Stomach (tissue), 9 donors: ENCODE measurements around the gene TMIE. TPM values are rescaled to one million over a fixed set of nuclear protein-coding genes. Genes with fewer than 3 reads are reported as not detected.

Source experiments
- DNase-seq, 2 donors: peaks; one replicate each; pipeline versions ENCODE4 v3.0.0 to v3.0.0-alpha.2; 2013 to 2019
- H3K27ac ChIP-seq, 5 donors: fragments of 200-600 bp in 4 of 5; sonication (generic) in 4 of 5; one replicate each; pipeline ENCODE4 v1.5.1; 2013 to 2019; ENCODE audit warnings: mild to moderate bottlenecking in 1 of 5, moderate library complexity in 1 of 5
- H3K27me3 ChIP-seq, 3 donors: fragments of 200-600 bp; sonication (generic); one replicate each; pipeline ENCODE4 v1.5.1; 2017 to 2019; ENCODE audit warnings: mixed run types in 1 of 3
- H3K36me3 ChIP-seq, 4 donors: fragments of 200-600 bp; sonication (generic); 1 replicate in 3 of 4; 2 replicates in 1 of 4; pipeline ENCODE4 v1.5.1; 2016 to 2019
- H3K4me1 ChIP-seq, 4 donors: fragments of 200-600 bp; sonication (generic); one replicate each; pipeline ENCODE4 v1.5.1; 2016 to 2019
- H3K4me3 ChIP-seq, 4 donors: fragments of 200-600 bp; sonication (generic) in 3 of 4; one replicate each; pipeline ENCODE4 v1.5.1; 2016 to 2019; ENCODE audit warnings: mild to moderate bottlenecking in 1 of 4
- H3K9me3 ChIP-seq, 4 donors: fragments of 200-600 bp; sonication (generic); one replicate each; pipeline ENCODE4 v1.5.1; 2016 to 2019
- EP300 ChIP-seq: sonication (generic); formaldehyde crosslinking; IDR thresholded peaks from one replicate; pipeline ENCODE4 v1.6.1; 2017; ENCODE audit warnings: antibody characterized with exemption
- POLR2A ChIP-seq, 4 donors: fragments of 450-650 bp; IDR thresholded peaks; one replicate each; pipeline ENCODE4 v1.6.1; 2016; ENCODE audit warnings: antibody characterized with exemption in 4 of 4, control low read depth in 2 of 4, mild to moderate bottlenecking in 1 of 4, moderate library complexity in 1 of 4
- POLR2AphosphoS5 ChIP-seq, 3 donors: sonication (generic); formaldehyde crosslinking; IDR thresholded peaks; one replicate each; pipeline ENCODE4 v1.6.1; 2016; ENCODE audit warnings: antibody characterized with exemption in 3 of 3
- WGBS, 5 donors: extraction: QIAGEN DNeasy Blood & Tissue Kit in 3 of 5; methylation state at CpG; one replicate each; pipeline versions ENCODE4 v1.1.5 to v1.1.7; 2013 to 2018; 5-methylcytosine and 5-hydroxymethylcytosine counted together
- intact Hi-C: fragments of 100-400 bp; cut with DNase I; formaldehyde crosslinking; loops from one replicate; pipeline ENCODE4 v1.15.1; 2023; ENCODE audit warnings: low total_unique reads
- polyA plus RNA-seq, 3 donors: library from polyadenylated mRNA; stranded (reverse); fragments of 200-250 nt; gene quantifications; one replicate each; pipeline ENCODE4 v1.2.3, GENCODE V29; 2013
- total RNA-seq, 5 donors: library from RNA; depleted of rRNA; stranded (reverse); fragments of >200 nt; gene quantifications; one replicate each; pipeline versions ENCODE4 v1.1.0 to v1.2.3, GENCODE V29; 2014 to 2016
- TF ChIP-seq, protein P1 (sequence below), 7 experiments: fragments of 450-650 bp in 4 of 7; fragments of 200-600 bp in 3 of 7; sonication (generic) in 3 of 7; IDR thresholded peaks; one replicate each; pipeline ENCODE4 v1.5.1; 2016 to 2019; ENCODE audit warnings: antibody characterized with exemption in 7 of 7, control low read depth in 2 of 7, mild to moderate bottlenecking in 1 of 7
- donor health status: healthy with polysubstance abuse.
- donor health status: Bipolar disorder and iron deficiency.
- donor health status: healthy.

The TMIE gene
- total and polyA plus RNA-seq, 8 donors, result 0.46 to 1.0 (median 0.55) TPM; not detected in 5

DNA sequence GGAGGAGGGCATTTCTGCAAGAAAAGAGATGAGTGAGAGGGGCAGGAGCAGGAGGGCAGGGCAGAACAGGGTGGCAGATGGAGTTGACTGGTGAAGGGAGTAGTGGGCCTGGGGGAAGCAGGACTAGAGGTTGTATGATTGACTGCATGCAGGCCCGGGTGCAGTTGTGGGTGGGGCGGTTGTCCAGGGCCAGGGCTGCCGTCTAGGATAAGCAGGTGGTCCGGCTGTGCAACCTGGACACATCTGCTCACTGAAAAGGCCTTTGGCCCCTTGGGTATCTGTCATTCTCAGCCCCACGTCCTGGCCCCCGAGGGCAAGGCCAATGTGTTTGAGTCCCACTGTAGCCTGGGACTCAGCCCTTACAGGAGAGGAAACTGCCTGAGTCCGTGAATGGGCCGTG, 33.1 kb upstream of the TMIE start:
- Histone ChIP-seq H3K9me3 (no peaks in the 10 kb centered on the region), H3K4me1 (peaks cover under 1 to 21% (median 12%) of the 10 kb centered on the region in 4 donors), H3K4me3 (no peak overlapping the region), H3K27ac (no peak overlapping the region), H3K27me3 (no peaks in the 10 kb centered on the region), H3K36me3 (peaks cover 0 to 25% (median 4%) of the 10 kb centered on the region in 4 donors)
- WGBS, 5 donors, result 63 to 71% (median 69%) methylated on average over 8 of the region's 8 CpGs
- TF ChIP-seq POLR2A (IDR thresholded peaks at IDR 0.05) (no peak), POLR2AphosphoS5 (IDR thresholded peaks at IDR 0.05) (no peak)
- TF ChIP-seq, protein P1, sequence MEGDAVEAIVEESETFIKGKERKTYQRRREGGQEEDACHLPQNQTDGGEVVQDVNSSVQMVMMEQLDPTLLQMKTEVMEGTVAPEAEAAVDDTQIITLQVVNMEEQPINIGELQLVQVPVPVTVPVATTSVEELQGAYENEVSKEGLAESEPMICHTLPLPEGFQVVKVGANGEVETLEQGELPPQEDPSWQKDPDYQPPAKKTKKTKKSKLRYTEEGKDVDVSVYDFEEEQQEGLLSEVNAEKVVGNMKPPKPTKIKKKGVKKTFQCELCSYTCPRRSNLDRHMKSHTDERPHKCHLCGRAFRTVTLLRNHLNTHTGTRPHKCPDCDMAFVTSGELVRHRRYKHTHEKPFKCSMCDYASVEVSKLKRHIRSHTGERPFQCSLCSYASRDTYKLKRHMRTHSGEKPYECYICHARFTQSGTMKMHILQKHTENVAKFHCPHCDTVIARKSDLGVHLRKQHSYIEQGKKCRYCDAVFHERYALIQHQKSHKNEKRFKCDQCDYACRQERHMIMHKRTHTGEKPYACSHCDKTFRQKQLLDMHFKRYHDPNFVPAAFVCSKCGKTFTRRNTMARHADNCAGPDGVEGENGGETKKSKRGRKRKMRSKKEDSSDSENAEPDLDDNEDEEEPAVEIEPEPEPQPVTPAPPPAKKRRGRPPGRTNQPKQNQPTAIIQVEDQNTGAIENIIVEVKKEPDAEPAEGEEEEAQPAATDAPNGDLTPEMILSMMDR (IDR thresholded peaks at IDR 0.05), result no peak
- peak; percentile 1 to 22 for DNase-seq
- intact Hi-C loops, result no loop called here

DNA sequence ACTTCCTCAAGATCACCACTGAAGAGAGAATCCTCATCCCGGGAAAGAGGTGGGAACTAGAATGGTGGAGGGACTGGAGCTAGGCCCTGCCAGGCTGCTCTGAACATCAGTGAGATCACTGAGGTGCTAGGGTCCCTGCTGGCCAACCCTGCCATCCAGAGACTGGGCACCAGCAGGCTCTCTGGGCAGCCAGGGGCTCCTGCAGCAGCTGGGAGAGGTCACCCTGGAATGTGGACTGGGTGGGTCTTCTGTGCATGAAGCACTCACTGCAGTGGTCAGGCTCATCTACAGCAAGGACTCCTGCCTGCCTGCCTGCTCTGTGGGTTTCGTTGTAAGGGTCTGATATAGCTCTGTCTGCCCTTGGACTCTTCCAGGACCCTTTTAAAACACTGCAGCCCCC, 32.6 kb upstream of the TMIE start:
- Histone ChIP-seq H3K9me3 (no peaks in the 10 kb centered on the region), H3K27me3 (no peaks in the 10 kb centered on the region), H3K27ac (no peak overlapping the region), H3K36me3 (peaks cover 0 to 30% (median 8%) of the 10 kb centered on the region in 4 donors), H3K4me3 (no peak overlapping the region), H3K4me1 (peaks cover 0 to 16% (median 10%) of the 10 kb centered on the region in 4 donors)
- peak; percentile 0 to 21 for DNase-seq
- TF ChIP-seq EP300 (no peak), POLR2AphosphoS5 (IDR thresholded peaks at IDR 0.05) (no peak), POLR2A (IDR thresholded peaks at IDR 0.05) (no peak)
- TF ChIP-seq, protein P1 (IDR thresholded peaks at IDR 0.05), result no peak
- intact Hi-C loops, result no loop called here
- WGBS, 5 donors, result 77 to 86% (median 80%) methylated on average over 1 to 2 of the region's 2 CpGs

DNA sequence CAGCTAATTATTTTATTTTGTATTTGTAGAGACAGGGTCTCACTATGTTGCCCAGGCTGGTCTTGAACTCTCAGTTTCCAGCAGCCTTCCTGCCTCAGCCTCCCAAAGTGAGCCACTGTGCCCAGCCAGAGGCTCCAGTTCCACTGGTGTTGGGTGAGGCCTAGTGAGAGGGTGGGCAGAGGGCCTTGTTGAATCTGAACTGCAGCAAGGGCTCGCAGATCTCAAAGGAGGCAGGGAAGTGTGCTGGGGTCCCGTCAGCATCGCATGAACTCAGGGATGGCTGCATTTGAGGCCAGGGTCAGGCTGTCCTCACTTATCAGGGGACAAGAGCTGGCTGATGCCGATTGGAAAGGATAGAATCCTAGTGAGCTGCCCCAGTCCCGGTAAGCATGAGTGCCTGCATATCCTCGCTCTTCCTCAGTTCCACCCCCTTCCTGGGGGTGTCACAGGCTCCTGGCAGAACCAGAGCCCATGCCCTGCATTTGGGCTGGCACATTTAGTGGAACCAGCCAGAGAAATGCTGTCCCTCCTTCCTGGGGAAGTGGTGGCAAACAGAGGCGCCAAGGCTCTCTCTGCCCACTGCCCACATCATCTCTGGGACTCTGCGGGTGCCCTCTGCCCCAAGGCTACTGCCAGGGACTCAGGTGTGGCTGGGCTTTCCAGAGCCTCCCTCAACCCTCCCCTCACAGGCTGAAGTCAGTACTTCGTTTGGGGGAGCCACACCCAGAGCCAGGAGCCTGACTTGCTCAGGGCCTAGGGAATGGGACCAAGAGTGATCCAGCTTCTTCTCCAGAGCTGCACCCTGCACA, 31.8 kb upstream of the TMIE start:
- intact Hi-C loops, result no loop called here
- Histone ChIP-seq H3K36me3 (peaks cover 0 to 38% (median 16%) of the 10 kb centered on the region in 4 donors), H3K27me3 (no peaks in the 10 kb centered on the region), H3K4me3 (no peak overlapping the region), H3K27ac (no peak overlapping the region), H3K9me3 (no peaks in the 10 kb centered on the region), H3K4me1 (peaks cover 0 to 15% (median 8%) of the 10 kb centered on the region in 4 donors)
- TF ChIP-seq POLR2A (IDR thresholded peaks at IDR 0.05) (no peak), POLR2AphosphoS5 (IDR thresholded peaks at IDR 0.05) (no peak)
- TF ChIP-seq, protein P1 (IDR thresholded peaks at IDR 0.05), result no peak
- peak; percentile 1 to 10 for DNase-seq
- WGBS, 5 donors, result 76 to 84% (median 78%) methylated on average over 7 to 9 of the region's 9 CpGs

DNA sequence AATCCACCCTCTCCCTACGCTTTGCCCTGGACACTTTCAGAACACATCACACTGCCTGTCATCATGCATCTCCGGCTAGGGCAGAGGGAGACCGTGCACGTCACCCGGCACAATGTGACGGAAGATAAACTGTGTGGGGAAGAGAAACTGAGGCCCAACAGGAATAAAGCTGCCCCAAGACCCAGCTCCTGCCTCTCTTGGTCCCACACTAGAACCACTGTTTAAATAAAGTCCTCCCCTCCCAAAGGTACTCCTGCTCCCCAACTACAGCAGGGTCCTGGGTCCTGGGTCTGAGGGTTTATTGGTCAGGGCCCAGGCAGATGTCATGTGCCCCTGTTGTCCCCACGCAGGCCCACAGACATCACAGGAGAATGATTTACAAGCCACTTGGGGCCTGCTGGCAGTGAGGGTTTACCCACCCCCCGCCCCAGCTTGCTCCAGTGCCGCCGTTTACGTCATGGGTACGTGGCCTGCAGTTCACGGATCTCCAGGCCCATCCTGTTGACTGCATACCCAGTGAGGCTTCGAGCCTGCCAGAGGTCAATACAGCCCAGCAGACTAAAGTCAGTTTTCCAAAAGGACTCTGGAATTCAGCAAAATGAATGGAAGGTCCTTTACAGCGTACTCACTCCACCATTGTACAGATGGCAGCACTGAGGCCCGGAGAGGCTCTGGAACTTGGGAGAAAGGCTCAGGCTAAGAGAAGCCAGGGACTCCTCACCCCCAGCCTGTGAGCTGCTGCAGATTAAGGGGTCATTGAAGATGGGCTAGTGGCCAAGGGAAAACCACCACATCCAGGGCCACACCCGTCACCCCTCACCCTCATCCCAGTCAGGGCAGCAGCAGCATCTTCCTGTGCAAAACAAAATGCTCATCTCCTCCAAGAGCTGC, 30.9 kb upstream of the TMIE start:
- H3K27ac ChIP-seq, result no peak overlapping the region
- DNase-seq, result peak; percentile 1 to 13
- peaks cover 0 to 15% (median 8%) of the 10 kb centered on the region in 4 donors for H3K4me1 ChIP-seq
- TF ChIP-seq POLR2AphosphoS5 (IDR thresholded peaks at IDR 0.05) (no peak), EP300 (no peak), POLR2A (IDR thresholded peaks at IDR 0.05) (no peak)
- TF ChIP-seq, protein P1 (IDR thresholded peaks at IDR 0.05), result no peak
- no peaks in the 10 kb centered on the region for H3K9me3 ChIP-seq
- H3K36me3 ChIP-seq, result peaks cover 0 to 39% (median 21%) of the 10 kb centered on the region in 4 donors
- H3K27me3 ChIP-seq, result no peaks in the 10 kb centered on the region
- no peak overlapping the region for H3K4me3 ChIP-seq
- 83 to 91% (median 88%) methylated on average over 9 to 17 of the region's 17 CpGs for WGBS, 5 donors
- intact Hi-C loops, result no loop called here
